MCF 10A (cell line): ENCODE data around the gene EPB41L3. TPM values are rescaled to one million over a fixed set of nuclear protein-coding genes. Genes with fewer than 3 reads are reported as not detected.

ENCODE experiments used
- BruUV-seq: library from RNA; stranded (reverse); fragments of 400-500 nt; replicated peaks from 2 replicates; lab custom pipeline; 2021; lab: Mats Ljungman, UMichigan
- CTCF ChIA-PET: fragments of 300-600 bp; sonication (Branson Sonifier 250); formaldehyde crosslinking; extraction: SDS; loops from one replicate; lab custom pipeline; 2021; ENCODE audit warnings: antibody characterized with exemption, inconsistent platforms; lab: Yijun Ruan, JAX
- POLR2A ChIA-PET: fragments of 300-600, 350-650 bp; sonication (Branson Sonifier 250); formaldehyde crosslinking; extraction: SDS; loops from one replicate; lab custom pipeline; 2020; ENCODE audit warnings: antibody characterized with exemption, inconsistent platforms; lab: Yijun Ruan, JAX
- DNase-seq: peaks from one replicate; pipeline ENCODE4 v3.0.0-alpha.2; 2018; ENCODE audit not compliant: unreplicated experiment
- H3K27ac Mint-ChIP-seq: one replicate; pipeline ENCODE4 v1.8.0; 2022; ENCODE audit warnings: mild to moderate bottlenecking, low read depth, mixed read lengths; ENCODE audit not compliant: unreplicated experiment
- H3K27me3 Mint-ChIP-seq: one replicate; pipeline ENCODE4 v1.8.0; 2022; ENCODE audit warnings: mixed read lengths; ENCODE audit not compliant: insufficient read depth, unreplicated experiment
- H3K36me3 Mint-ChIP-seq: one replicate; pipeline ENCODE4 v1.8.0; 2022; ENCODE audit warnings: mild to moderate bottlenecking, moderate library complexity, mixed read lengths; ENCODE audit not compliant: insufficient read depth, unreplicated experiment
- H3K4me1 Mint-ChIP-seq: one replicate; pipeline ENCODE4 v1.8.0; 2022; ENCODE audit warnings: mixed read lengths; ENCODE audit not compliant: insufficient read depth, unreplicated experiment
- H3K4me3 Mint-ChIP-seq: one replicate; pipeline ENCODE4 v1.8.0; 2022; ENCODE audit warnings: mild to moderate bottlenecking, moderate library complexity, mixed read lengths; ENCODE audit not compliant: unreplicated experiment
- H3K9me3 Mint-ChIP-seq: one replicate; pipeline ENCODE4 v1.8.0; 2022; ENCODE audit warnings: mixed read lengths; ENCODE audit not compliant: unreplicated experiment
- intact Hi-C: fragments of 100-400 bp; cut with micrococcal nuclease; formaldehyde crosslinking; loops from 2 replicates; pipeline ENCODE4 v1.14.1; 2022
- total RNA-seq: library from RNA; stranded (reverse); gene quantifications from 2 replicates; pipeline ENCODE4 v1.2.3, GENCODE V29; 2022
- TF ChIP-seq, protein P1 (sequence below): fragments of 200-600 bp; IDR thresholded peaks from one replicate; pipeline ENCODE4 v1.8.0; 2022; ENCODE audit warnings: antibody characterized with exemption, mild to moderate bottlenecking; ENCODE audit not compliant: unreplicated experiment

The EPB41L3 gene
- total RNA-seq, 1 experiment from 2014 or later: not detected

DNA sequence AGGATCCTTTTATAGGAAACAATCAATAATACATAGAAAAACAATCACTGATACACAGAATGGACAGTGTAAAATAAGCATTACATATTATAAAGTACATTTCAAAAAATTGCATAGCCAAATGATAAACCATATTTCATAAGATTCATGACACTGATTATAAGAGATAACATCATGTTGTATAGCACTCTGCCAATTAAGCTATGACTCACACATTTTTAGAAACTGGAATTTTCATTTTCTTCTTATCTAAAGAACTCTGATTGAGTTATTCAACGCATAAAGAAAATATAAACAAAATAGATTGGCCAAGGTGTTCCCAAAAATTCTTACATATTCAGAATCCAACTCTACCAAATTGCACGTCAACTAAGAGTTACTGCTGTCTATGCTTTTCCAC is 5.9 kb downstream of the EPB41L3 start:
- BruUV-seq: no TSS peak
- Mint-ChIP-seq H3K4me1 (no peaks in the 10 kb centered on the region), H3K27ac (no peak overlapping the region), H3K9me3 (no peaks in the 10 kb centered on the region), H3K36me3 (no peaks in the 10 kb centered on the region), H3K4me3 (no peak overlapping the region), H3K27me3 (no peaks in the 10 kb centered on the region)
- TF ChIP-seq, protein P1, sequence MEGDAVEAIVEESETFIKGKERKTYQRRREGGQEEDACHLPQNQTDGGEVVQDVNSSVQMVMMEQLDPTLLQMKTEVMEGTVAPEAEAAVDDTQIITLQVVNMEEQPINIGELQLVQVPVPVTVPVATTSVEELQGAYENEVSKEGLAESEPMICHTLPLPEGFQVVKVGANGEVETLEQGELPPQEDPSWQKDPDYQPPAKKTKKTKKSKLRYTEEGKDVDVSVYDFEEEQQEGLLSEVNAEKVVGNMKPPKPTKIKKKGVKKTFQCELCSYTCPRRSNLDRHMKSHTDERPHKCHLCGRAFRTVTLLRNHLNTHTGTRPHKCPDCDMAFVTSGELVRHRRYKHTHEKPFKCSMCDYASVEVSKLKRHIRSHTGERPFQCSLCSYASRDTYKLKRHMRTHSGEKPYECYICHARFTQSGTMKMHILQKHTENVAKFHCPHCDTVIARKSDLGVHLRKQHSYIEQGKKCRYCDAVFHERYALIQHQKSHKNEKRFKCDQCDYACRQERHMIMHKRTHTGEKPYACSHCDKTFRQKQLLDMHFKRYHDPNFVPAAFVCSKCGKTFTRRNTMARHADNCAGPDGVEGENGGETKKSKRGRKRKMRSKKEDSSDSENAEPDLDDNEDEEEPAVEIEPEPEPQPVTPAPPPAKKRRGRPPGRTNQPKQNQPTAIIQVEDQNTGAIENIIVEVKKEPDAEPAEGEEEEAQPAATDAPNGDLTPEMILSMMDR: no peak
- CTCF ChIA-PET: no interaction called here
- intact Hi-C loops: no loop called here
- DNase-seq: no peak
- POLR2A ChIA-PET: interaction anchor here (1.0 kb wide), 1 partner anchor 10 kb away, joined by 3 read pairs; no protein-coding TSS in a partner anchor

DNA sequence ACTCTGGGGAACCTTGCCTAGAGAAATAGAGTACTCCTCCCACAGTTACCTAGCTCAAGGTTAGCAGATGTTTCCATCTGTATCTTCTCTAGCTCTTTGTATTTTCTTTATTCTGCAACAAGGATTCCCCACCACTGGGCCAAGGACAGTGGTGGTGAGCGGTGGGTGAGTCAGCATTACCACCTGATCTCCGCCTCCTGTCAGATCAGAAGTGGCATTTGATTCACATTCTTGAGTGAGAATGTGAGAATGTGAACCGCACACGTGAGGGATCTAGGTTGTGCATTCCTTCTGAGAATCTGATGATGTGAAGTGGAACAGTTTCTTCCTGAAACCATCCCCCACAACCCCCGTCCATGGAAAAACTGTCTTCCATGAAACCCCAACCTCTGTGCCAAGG is 9.0 kb downstream of the EPB41L3 start:
- BruUV-seq: no TSS peak
- CTCF ChIA-PET: interaction anchor here (0.7 to 2.2 kb wide), 2 partner anchors 12 to 77 kb away, joined by 3 to 6 read pairs; no protein-coding TSS in a partner anchor
- no peaks in the 10 kb centered on the region for H3K9me3 Mint-ChIP-seq
- intact Hi-C loops: no loop called here
- POLR2A ChIA-PET: interaction anchor here (1.2 kb wide), 1 partner anchor 73 kb away, joined by 5 read pairs; no protein-coding TSS in a partner anchor
- no peaks in the 10 kb centered on the region for H3K27me3 Mint-ChIP-seq
- TF ChIP-seq, protein P1: no peak
- H3K27ac Mint-ChIP-seq: no peak overlapping the region
- no peak overlapping the region for H3K4me3 Mint-ChIP-seq
- no peaks in the 10 kb centered on the region for H3K36me3 Mint-ChIP-seq
- no peaks in the 10 kb centered on the region for H3K4me1 Mint-ChIP-seq
- peak; percentile 8 for DNase-seq

DNA sequence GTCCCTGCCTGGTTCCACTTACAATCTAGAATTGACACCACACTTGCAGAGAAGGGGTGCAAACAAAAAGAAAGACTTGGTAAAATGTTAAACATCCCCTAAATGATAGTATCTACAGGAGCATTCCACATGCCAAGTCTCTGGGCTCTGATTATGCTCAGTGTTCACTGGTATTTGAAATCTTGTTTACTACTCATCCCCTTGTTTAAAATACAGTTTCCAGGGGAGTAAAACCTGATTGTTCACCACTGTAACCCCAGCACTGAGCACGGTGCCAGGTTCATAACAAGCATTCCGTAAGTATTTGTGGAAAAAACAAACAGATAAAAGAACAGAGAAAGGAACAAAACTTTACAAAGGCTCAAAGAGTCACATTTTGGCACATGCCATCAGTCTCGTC is 11.7 kb downstream of the EPB41L3 start:
- Mint-ChIP-seq H3K27me3 (no peaks in the 10 kb centered on the region), H3K9me3 (no peaks in the 10 kb centered on the region), H3K36me3 (no peaks in the 10 kb centered on the region), H3K4me3 (no peak overlapping the region), H3K27ac (no peak overlapping the region), H3K4me1 (peaks cover 7% of the 10 kb centered on the region)
- ChIA-PET CTCF (interaction anchor here (0.7 to 1.0 kb wide), 3 partner anchors 19 to 126 kb away, joined by 3 read pairs; no protein-coding TSS in a partner anchor), POLR2A (no interaction called here)
- BruUV-seq: no TSS peak
- intact Hi-C loops: no loop called here
- no peak for DNase-seq
- TF ChIP-seq, protein P1: no peak

DNA sequence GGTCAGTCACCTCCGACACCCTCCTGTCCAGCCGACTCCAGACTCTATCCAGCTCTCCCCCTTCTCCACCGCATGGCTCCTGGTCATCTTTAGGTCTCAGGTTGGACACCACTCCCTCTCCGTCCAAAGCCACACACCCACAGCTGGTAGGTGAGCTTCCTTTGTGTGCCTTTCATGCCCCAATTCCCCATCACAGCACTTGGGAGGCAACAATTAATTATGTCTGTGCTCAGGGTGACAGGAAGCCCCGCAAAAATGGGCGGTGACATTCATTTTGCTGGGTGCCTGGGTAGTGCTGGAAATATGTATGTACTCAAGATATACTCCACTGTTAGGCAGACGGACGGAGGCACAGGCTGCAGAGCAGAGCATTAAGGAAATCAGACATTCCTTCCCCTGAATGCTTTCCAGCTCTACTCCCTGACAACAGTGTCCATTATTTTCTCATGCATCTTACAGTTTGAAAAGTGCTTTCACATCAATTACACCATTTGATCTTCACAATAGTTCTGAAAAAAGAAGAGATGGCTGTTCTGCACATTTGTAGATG is 13.1 kb downstream of the EPB41L3 start:
- Mint-ChIP-seq H3K27ac (no peak overlapping the region), H3K9me3 (no peaks in the 10 kb centered on the region), H3K36me3 (no peaks in the 10 kb centered on the region), H3K4me3 (no peak overlapping the region), H3K4me1 (peaks cover 7% of the 10 kb centered on the region), H3K27me3 (no peaks in the 10 kb centered on the region)
- BruUV-seq: no TSS peak
- CTCF ChIA-PET: interaction anchor here (0.6 kb wide), 1 partner anchor 16 kb away, joined by 3 read pairs; no protein-coding TSS in a partner anchor
- TF ChIP-seq, protein P1: no peak
- intact Hi-C loops: no loop called here
- POLR2A ChIA-PET: no interaction called here
- DNase-seq: no peak
